SK-N-SH treated with all-trans-retinoic acid at 6 μM for 48 hours (cell line): Measurements from ENCODE around the gene PAQR9.

Experiments used
- ATAC-seq: fragments of 200-7000 bp; cut with Tn5 transposase; 3 replicates; pipeline ENCODE4 v1.9.1; 2020; ENCODE audit warnings: mild to moderate bottlenecking, moderate library complexity
- ARNTL ChIP-seq: fragments of 450-650 bp; formaldehyde crosslinking; IDR thresholded peaks from 2 replicates; pipeline ENCODE4 v1.5.0; 2020; ENCODE audit warnings: low read depth, mild to moderate bottlenecking, moderate library complexity, borderline replicate concordance
- CSDC2 ChIP-seq: fragments of 250-450 bp; sonication (Bioruptor Pico); IDR thresholded peaks from 2 replicates; pipeline ENCODE4 v1.5.0; 2020; ENCODE audit warnings: mild to moderate bottlenecking, moderate library complexity
- ESRRG ChIP-seq: fragments of 250-450 bp; sonication (Bioruptor Pico); IDR thresholded peaks from 2 replicates; pipeline ENCODE4 v1.6.1; 2021; ENCODE audit warnings: mild to moderate bottlenecking
- ISL1 ChIP-seq: fragments of 250-450 bp; sonication (Bioruptor Pico); IDR thresholded peaks from 2 replicates; pipeline ENCODE4 v2.1.2; 2022; ENCODE audit warnings: mild to moderate bottlenecking, moderate library complexity
- PPARA ChIP-seq: fragments of 250-450 bp; sonication (Bioruptor Pico); IDR thresholded peaks from 2 replicates; pipeline ENCODE4 v1.5.0; 2020; ENCODE audit warnings: mild to moderate bottlenecking, borderline replicate concordance
- SNAI2 ChIP-seq: fragments of 250-450 bp; sonication (Bioruptor Pico); IDR thresholded peaks from 2 replicates; pipeline ENCODE4 v1.5.0; 2020; ENCODE audit warnings: mild to moderate bottlenecking, moderate library complexity
- TCF4 ChIP-seq: fragments of 250-450 bp; sonication (Bioruptor Pico); IDR thresholded peaks from 2 replicates; pipeline ENCODE4 v1.8.0; 2021; ENCODE audit warnings: mild to moderate bottlenecking, moderate library complexity, borderline replicate concordance
- TOX ChIP-seq: fragments of 250-450 bp; sonication (Bioruptor Pico); IDR thresholded peaks from 2 replicates; pipeline ENCODE4 v1.8.0; 2021; ENCODE audit warnings: mild to moderate bottlenecking, moderate library complexity, borderline replicate concordance
- ZFP30 ChIP-seq: fragments of 450-650 bp; formaldehyde crosslinking; IDR thresholded peaks from 2 replicates; pipeline ENCODE4 v1.5.0; 2022; ENCODE audit warnings: mild to moderate bottlenecking, moderate library complexity
- ZNF8 ChIP-seq: fragments of 450-650 bp; formaldehyde crosslinking; IDR thresholded peaks from 2 replicates; pipeline ENCODE4 v1.5.0; 2020; ENCODE audit warnings: mild to moderate bottlenecking, moderate library complexity
- TF ChIP-seq, protein P1 (sequence below): fragments of 250-450 bp; sonication (Bioruptor Pico); IDR thresholded peaks from 2 replicates; pipeline ENCODE4 v1.8.0; 2021; ENCODE audit warnings: low read depth, mild to moderate bottlenecking, moderate library complexity, borderline replicate concordance
- TF ChIP-seq, protein P2 (sequence below): fragments of 250-450 bp; sonication (Bioruptor Pico); IDR thresholded peaks from 2 replicates; pipeline ENCODE4 v1.5.0; 2020; ENCODE audit warnings: mild to moderate bottlenecking, moderate library complexity

PAQR9 gene

DNA sequence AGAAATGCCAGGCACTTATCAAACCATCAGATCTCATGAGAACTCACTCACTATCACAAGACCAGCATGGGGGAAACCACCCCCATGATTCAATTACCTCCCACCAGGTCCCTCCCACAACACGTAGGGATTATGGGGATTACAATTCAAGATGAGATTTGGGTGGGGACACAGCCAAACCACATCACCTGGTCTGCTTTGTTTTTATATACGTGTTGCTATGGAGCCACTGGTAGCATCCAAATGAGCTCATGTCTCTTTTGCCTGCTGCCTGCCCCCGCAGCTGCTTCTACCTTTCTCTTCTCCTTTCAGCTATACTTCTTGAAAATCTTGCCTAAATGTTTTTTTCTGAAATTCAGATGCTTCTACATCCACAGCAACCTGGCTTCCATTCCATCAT, 47.8 kb downstream of the PAQR9 start (continued):
- TF ChIP-seq PPARA (CRISPR knock-in tag) (no peak), ZNF8 (CRISPR knock-in tag) (no peak), TCF4 (CRISPR knock-in tag) (no peak), ARNTL (CRISPR knock-in tag) (no peak), ISL1 (no peak)
- TF ChIP-seq, protein P1, sequence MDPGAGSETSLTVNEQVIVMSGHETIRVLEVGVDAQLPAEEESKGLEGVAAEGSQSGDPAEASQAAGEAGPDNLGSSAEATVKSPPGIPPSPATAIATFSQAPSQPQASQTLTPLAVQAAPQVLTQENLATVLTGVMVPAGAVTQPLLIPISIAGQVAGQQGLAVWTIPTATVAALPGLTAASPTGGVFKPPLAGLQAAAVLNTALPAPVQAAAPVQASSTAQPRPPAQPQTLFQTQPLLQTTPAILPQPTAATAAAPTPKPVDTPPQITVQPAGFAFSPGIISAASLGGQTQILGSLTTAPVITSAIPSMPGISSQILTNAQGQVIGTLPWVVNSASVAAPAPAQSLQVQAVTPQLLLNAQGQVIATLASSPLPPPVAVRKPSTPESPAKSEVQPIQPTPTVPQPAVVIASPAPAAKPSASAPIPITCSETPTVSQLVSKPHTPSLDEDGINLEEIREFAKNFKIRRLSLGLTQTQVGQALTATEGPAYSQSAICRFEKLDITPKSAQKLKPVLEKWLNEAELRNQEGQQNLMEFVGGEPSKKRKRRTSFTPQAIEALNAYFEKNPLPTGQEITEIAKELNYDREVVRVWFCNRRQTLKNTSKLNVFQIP (CRISPR knock-in tag), result no peak

DNA sequence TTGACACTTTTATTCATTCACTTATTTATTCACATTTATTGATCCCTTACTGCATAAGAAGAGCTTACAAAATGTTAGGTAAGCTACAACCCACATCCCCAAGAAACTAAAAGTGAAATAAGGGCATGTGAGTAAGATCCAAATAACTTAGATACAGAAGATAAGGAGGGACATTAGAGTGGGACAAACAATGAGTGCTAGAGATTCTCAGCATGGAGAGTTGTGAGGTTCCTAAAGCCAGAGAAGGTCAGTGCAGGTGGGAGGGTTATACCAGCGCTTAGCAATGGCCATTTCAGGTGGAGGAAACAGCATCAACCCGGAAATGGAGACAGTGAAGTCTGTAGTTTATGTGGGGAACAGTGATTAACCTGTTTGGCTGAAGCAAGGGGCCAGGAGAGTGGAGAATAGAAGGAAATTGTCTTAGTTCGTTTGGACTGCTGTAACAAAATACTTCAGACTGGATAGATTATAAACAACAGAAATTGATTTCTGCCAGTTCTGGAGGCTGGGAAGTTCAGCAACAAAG, 49.1 kb downstream of the PAQR9 start:
- no peak for ATAC-seq
- TF ChIP-seq ESRRG (CRISPR knock-in tag) (no peak), SNAI2 (CRISPR knock-in tag) (no peak), TOX (CRISPR knock-in tag) (no peak)
- TF ChIP-seq, protein P2, sequence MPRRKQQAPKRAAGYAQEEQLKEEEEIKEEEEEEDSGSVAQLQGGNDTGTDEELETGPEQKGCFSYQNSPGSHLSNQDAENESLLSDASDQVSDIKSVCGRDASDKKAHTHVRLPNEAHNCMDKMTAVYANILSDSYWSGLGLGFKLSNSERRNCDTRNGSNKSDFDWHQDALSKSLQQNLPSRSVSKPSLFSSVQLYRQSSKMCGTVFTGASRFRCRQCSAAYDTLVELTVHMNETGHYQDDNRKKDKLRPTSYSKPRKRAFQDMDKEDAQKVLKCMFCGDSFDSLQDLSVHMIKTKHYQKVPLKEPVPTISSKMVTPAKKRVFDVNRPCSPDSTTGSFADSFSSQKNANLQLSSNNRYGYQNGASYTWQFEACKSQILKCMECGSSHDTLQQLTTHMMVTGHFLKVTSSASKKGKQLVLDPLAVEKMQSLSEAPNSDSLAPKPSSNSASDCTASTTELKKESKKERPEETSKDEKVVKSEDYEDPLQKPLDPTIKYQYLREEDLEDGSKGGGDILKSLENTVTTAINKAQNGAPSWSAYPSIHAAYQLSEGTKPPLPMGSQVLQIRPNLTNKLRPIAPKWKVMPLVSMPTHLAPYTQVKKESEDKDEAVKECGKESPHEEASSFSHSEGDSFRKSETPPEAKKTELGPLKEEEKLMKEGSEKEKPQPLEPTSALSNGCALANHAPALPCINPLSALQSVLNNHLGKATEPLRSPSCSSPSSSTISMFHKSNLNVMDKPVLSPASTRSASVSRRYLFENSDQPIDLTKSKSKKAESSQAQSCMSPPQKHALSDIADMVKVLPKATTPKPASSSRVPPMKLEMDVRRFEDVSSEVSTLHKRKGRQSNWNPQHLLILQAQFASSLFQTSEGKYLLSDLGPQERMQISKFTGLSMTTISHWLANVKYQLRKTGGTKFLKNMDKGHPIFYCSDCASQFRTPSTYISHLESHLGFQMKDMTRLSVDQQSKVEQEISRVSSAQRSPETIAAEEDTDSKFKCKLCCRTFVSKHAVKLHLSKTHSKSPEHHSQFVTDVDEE, result no peak

DNA sequence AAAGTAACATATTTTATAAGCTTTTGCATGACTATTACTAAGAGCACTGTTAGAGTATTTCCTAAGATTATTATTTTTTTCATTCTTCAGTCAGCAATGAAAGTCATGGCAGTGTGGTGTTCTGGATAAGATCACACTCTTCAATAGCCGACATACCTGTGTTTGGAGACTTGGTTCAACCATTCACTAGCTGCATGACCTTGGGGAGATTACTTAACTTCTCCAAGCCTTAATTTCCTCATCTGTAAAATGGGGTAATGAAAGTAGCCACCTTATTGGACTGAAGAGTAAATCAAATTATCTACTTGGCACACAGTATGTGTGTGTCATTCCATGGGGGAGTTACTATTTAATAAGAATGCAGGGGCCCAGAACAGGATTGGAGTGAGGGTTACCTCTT, 50.0 kb downstream of the PAQR9 start:
- no peak for ATAC-seq
- 0 out of 2 replicates have a peak, but pooled peaks have one; percentile 17 for TF ChIP-seq ESRRG (CRISPR knock-in tag)
- no peak for TF ChIP-seq CSDC2 (CRISPR knock-in tag)

DNA sequence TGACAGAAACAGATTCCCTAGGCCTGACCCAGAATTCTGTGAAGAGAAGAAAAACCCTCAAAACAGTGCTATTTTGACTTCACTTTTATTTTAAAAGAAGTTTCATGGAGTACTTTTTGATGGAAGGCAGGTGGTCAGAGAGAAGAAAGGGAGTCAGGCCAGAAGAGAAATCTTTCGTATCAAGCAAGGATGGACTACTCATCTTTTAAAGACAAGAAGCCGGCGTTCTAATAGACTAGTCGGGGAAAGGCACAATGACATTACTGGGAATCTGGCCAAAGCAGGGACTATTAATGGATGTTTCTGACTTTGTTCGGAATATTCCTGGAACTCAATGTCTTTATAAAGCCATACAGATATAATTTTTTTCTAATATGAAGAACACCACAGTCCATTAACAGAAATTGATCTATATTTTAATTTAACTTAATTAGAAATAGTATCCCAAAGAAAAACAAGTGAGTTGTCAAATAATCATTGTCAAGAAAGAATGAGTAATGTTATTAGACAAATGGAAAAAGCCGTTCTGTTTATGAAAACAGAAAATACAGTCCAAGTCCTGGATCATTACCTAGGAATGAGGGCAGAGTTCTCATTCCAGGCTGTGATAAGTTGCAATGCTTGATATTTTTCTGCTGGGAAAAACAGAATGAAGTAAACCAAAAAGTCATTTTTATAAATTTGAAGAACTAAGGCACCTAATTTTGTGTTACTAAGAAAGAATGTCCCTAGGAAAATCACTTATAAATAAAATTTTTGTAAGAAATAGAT, 50.9 kb downstream of the PAQR9 start:
- ATAC-seq, result peak; percentile 71
- TF ChIP-seq ZFP30, result no peak
- TF ChIP-seq ISL1, result peak; percentile 71
